Stimulated activated CD4-positive, alpha-beta T cell treated with anti-CD3 and anti-CD28 coated beads, Interleukin-4, amount 100 ng/mL, for 48 hours (primary cell): ENCODE measurements around the gene UPK3A.

Experiments used
- DNase-seq, 2 donors: peaks; one replicate each; pipeline ENCODE4 v3.0.0-alpha.2; 2020; ENCODE audit warnings: low read depth in 2 of 2

The UPK3A gene

DNA sequence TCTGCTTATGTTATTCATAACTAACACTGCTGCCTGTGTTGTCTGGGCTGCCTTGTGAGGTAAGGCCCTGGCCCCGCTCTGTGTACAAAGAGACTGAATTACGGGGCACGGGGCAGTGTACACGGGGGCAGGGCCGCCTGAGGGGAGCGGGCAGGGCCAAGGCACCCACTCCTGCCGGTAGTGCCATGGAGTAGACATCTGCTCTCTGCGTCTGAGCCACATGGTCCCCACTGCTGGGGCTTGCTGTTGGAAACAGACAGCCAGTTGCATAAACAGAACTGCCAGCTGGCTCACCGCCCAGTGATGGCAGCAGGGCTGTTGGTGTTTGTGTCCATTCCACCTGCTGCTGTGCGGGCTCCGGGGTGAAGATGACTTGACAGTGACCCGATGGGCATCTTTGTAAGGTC, 44.8 kb downstream of the UPK3A start:
- no peak for DNase-seq

DNA sequence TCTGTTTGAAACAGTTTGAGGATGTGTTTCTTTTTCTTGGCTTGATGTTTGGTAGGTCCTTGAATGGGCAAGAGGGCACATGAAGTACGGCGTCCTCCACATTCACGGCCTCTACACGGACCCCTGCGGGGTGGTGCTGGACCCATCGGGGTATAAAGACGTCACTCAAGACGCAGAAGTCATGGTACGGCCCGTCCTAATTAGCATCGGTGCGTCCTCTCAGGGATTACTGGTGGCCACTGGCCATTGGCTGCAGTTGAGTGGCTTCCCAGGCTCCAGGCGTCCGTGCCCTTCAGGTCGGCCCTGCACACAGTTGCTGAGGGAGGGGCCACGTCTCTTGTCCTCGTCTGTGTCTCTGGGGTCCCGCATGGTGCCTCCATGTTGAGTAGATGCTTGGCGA, 45.8 kb downstream of the UPK3A start:
- DNase-seq = no peak

DNA sequence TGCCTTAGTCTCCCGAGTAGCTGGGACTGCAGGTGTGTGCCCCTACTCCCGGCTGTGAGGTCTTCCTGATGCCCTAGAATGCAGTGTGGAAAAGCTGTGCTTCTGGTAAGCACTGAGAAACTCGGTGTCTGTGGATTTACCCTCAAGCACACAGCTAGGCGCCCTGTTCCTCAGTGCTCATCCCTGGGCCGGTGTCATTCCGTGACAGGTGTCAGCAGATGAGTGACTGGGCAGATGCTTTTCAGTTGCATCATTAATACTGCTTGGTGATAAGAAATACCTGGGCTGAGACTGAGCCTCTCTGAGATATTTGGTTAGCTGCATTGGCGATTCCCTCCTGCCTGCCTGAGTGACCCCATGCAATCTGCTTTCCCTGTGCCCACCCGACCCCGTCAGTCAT, 46.7 kb downstream of the UPK3A start:
- DNase-seq = no peak

DNA sequence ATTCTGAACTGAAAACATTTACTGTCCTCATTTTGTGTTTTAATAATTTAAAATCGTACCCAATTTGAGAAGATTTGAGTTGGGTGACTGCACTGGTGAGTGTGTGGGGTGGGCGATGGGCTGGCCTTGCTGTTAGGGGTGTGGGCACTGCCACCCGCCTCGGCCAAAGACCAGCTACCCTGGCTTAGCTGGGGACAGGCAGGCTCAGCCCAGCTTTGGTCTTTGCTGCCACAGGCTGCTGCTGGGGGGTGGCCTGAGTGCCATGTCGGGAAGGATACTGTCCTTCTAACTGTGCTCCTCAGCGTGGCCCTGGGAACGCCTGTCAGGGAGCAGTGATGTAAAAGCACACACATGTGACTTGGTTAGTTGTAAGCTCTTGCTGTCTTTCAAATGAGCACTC, 47.3 kb downstream of the UPK3A start:
- DNase-seq = no peak

DNA sequence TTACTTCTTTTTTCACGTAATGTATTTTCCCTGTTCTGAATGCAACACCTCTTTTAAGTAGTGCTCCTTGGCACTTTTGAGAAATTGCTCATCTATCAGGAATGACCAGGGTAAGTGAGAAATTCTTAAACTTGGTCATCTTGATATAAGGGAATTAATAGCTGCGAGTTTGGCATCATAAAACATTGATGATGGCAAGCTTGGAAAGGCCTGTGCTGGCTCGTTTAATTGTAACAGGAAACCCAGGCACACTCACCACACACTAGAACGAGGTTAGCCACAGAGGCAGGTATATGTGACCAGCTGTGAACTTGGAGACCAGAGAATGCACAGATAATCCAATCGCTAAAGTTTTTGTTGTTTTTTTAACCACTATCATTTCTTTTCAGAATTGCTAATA, 49.3 kb downstream of the UPK3A start:
- DNase-seq = no peak

DNA sequence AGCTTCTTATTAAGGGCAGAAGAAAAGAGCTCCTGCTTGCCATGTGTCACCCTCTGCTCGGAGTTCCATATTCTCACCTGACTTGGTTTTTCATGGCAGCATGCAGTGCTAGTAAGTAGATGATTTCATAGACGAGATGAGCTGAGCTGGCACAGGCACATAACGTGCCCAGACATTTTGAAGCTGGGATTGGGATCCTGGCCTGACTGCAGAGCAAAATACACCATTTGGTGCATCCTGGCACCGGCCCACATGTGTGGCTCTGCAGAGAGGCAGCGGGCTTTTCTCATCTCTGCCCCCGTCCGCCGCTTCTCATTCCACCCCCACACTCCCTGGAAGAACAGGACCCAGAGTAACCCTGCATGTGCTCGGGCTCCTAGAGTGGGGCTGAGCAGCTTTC, 49.8 kb downstream of the UPK3A start:
- DNase-seq = no peak

GRCh38 chr22:45335021-45335818, 50.5 kb downstream of the UPK3A start:
- no peak for DNase-seq

GRCh38 chr22:45335854-45336522, 51.2 kb downstream of the UPK3A start:
- DNase-seq = no peak

DNA sequence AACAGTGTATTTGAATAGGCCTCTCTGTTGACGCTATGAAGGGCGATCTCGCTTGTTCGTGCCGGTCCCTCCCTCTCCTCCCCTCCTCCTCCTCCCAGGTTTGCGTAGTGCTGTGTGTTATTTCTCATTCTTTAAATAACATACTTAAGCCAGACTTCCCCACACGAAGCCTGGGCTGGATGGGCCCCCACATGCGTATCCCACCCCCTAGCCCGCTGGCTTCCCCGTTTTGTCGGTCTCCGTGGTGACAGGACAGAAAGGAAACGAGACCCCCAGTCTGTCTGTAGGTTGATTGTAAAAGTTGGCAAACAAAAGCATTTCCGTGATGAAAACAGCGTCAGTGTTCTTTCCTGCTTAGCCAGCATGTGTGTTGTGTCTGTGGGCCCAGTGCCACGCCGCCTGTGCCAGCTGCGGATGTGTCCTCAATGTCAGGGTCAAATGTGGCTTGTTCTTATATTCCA, 52.3 kb downstream of the UPK3A start:
- DNase-seq = no peak

DNA sequence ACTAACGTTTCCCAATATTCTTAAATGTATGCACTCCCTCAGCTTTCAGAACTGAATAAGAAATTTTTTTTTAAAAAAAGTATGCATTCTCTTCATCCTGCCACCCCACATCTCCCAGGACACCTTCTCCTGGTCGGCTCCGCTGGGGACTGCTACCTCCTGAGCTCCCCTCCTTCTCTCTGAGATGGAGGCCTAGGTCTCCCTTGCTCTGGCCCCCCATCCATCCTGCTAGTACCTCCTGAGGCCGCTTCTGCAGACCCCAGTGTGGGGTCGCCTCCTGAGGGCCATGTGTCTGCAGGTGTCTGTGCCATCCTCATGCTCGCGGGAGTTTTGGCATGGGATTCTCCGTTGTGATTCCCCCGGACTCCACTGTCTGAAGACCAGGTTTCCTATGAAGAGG, 52.8 kb downstream of the UPK3A start:
- DNase-seq = no peak

GRCh38 chr22:45338795-45339194, 54.0 kb downstream of the UPK3A start:
- no peak for DNase-seq

DNA sequence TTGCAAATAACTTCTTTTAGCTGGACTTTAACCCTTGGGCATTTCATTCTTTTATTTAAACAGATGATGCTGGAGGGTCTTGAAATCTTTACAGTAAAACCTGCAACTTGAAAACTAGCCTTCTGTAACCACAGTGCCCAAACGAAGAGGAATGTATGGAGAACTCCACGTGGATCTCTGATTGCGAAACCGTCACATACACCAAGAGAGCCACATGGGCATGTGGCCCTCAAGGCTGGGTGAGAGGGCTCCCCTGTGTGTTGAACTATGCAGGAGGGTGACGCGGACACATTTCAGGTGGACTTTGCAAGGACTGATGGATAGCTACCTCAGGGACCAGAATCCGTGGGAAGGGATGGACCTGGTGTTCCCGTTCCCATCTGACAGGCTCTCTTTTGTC, 55.6 kb downstream of the UPK3A start:
- no peak for DNase-seq

DNA sequence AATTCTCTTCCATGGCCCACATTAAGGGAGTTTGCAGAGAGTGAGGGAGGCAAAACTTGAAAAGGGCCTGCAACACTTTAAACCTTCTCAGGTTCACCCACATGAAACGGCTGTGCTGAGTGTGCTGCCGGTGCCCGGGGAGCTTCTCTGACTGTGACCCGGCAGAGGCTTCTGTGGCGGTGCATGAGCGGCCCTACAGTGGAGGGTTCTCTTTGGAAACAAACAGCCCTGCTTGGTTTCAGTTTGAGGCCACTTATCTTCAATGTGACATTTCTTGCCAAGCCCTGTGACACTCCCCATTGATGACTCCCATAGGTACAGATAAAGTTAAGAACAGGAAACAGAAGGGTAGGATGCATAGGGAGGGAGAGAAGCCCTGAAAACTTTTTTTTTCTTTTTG, 56.7 kb downstream of the UPK3A start:
- DNase-seq = peak; percentile 25 to 44

- DNase-seq = no peak
These were observed 58.4 kb downstream of the UPK3A start for GRCh38 chr22:45343143-45343542.

- no peak for DNase-seq
These were observed 59.6 kb downstream of the UPK3A start for GRCh38 chr22:45344334-45344733.
